A549 (cell line): ENCODE data around the gene NREP. TPM values are rescaled to one million over a fixed set of nuclear protein-coding genes. Genes with fewer than 3 reads are reported as not detected.

ENCODE experiments used
- ATAC-seq, 2 experiments: fragments of 200-7000 bp in 1 of 2; fragments of >200 bp in 1 of 2; cut with Nextera tagmentation in 1 of 2; cut with Tn5 transposase in 1 of 2; 3 replicates each; pipeline versions ENCODE4 v1.8.0 to v1.9.1; 2018 to 2020; ENCODE audit warnings: mild to moderate bottlenecking in 1 of 2, moderate library complexity in 1 of 2
- CTCF ChIA-PET: fragments of 300-600 bp; sonication (Branson Sonifier 250); formaldehyde crosslinking; extraction: SDS; loops from one replicate; lab custom pipeline; 2021; ENCODE audit warnings: antibody characterized with exemption, inconsistent platforms; lab: Yijun Ruan, JAX
- POLR2A ChIA-PET: fragments of 350-600 bp; formaldehyde crosslinking; extraction: SDS; loops from one replicate; lab custom pipeline; 2021; ENCODE audit warnings: antibody characterized with exemption, inconsistent platforms; lab: Yijun Ruan, JAX
- DNase-seq, 2 experiments: peaks; one replicate each; pipeline versions ENCODE4 v3.0.0 to v3.0.0-alpha.2; 2011 to 2016; ENCODE audit warnings: low read depth in 1 of 2, low spot score in 1 of 2
- FAIRE-seq: peaks from 2 replicates; lab custom pipeline; 2011; peaks lifted over from hg19 to GRCh38; lab: Jason Lieb, UNC
- H3K27ac ChIP-seq, 2 experiments: fragments of >200 bp; sonication (Bioruptor Twin); formaldehyde crosslinking; 3 replicates each; pipeline ENCODE4 v1.5.1; 2016 to 2017
- H3K4me1 ChIP-seq: fragments of >200 bp; sonication (Bioruptor Twin); formaldehyde crosslinking; 3 replicates; pipeline ENCODE4 v1.6.1; 2016
- H3K4me2 ChIP-seq: fragments of >200 bp; sonication (Bioruptor Twin); formaldehyde crosslinking; 3 replicates; pipeline ENCODE4 v1.6.1; 2016
- H3K4me3 ChIP-seq: fragments of >200 bp; sonication (Bioruptor Twin); formaldehyde crosslinking; 3 replicates; pipeline ENCODE4 v1.5.1; 2016
- H3K9me3 ChIP-seq: fragments of >200 bp; sonication (Bioruptor Twin); formaldehyde crosslinking; 3 replicates; pipeline ENCODE4 v1.6.1; 2016
- CBX8 ChIP-seq: fragments of 200-600 bp; sonication (generic); IDR thresholded peaks from 2 replicates; pipeline ENCODE4 v1.6.1; 2016
- CHD2 ChIP-seq: fragments of 150-350 bp; IDR thresholded peaks from 2 replicates; pipeline ENCODE4 v1.6.1; 2014; ENCODE audit warnings: low read length; ENCODE audit not compliant: partially characterized antibody
- EHF ChIP-seq: fragments of 250-450 bp; sonication (Bioruptor Pico); IDR thresholded peaks from 2 replicates; pipeline ENCODE4 v1.5.0; 2020; ENCODE audit warnings: mild to moderate bottlenecking
- EHMT2 ChIP-seq: fragments of 200-600 bp; sonication (generic); IDR thresholded peaks from 2 replicates; pipeline ENCODE4 v1.6.1; 2016; ENCODE audit warnings: antibody characterized with exemption, low read depth, mild to moderate bottlenecking, moderate library complexity
- EP300 ChIP-seq, 2 experiments: fragments of >200 bp; sonication (Bioruptor Twin); formaldehyde crosslinking; IDR thresholded peaks; 2 replicates in 1 of 2; 3 replicates in 1 of 2; pipeline ENCODE4 v1.6.1; 2016 to 2017
- FOSB ChIP-seq: fragments of 250-450 bp; sonication (Bioruptor Pico); IDR thresholded peaks from 2 replicates; pipeline ENCODE4 v1.5.0; 2020; ENCODE audit warnings: mild to moderate bottlenecking, moderate library complexity
- HOXA7 ChIP-seq: fragments of 250-450 bp; sonication (Bioruptor Pico); IDR thresholded peaks from 2 replicates; pipeline ENCODE4 v1.5.0; 2020; ENCODE audit warnings: mild to moderate bottlenecking, moderate library complexity
- HOXB13 ChIP-seq: fragments of 250-450 bp; sonication (Bioruptor Pico); IDR thresholded peaks from 2 replicates; pipeline ENCODE4 v1.5.0; 2020; ENCODE audit warnings: low read depth, mild to moderate bottlenecking, moderate library complexity
- JUNB ChIP-seq: fragments of >200 bp; sonication (Bioruptor Twin); formaldehyde crosslinking; IDR thresholded peaks from 2 replicates; pipeline ENCODE4 v1.6.1; 2016
- MAZ ChIP-seq: fragments of 150-350 bp; IDR thresholded peaks from 2 replicates; pipeline ENCODE4 v1.6.1; 2014; ENCODE audit warnings: antibody characterized with exemption, low read depth, low read length, borderline replicate concordance
- NFE2L2 ChIP-seq: fragments of 150-350 bp; conservative IDR thresholded peaks from 2 replicates; pipeline ENCODE4 v1.6.1; 2014; ENCODE audit warnings: low read length
- NPAS2 ChIP-seq: fragments of 250-450 bp; sonication (Bioruptor Pico); IDR thresholded peaks from 2 replicates; pipeline ENCODE4 v1.8.0; 2022; ENCODE audit warnings: mild to moderate bottlenecking, moderate library complexity, borderline replicate concordance
- NR3C1 ChIP-seq: fragments of >200 bp; sonication (Bioruptor Twin); formaldehyde crosslinking; IDR thresholded peaks from 3 replicates; pipeline ENCODE4 v1.6.1; 2017
- POLR2AphosphoS2 ChIP-seq: conservative IDR thresholded peaks from 2 replicates; pipeline ENCODE4 v1.6.1; 2012; ENCODE audit warnings: low read length, improper control_type of control experiment, inconsistent platforms
- RARB ChIP-seq: fragments of 250-450 bp; sonication (Bioruptor Pico); IDR thresholded peaks from 2 replicates; pipeline ENCODE4 v1.8.0; 2021; ENCODE audit warnings: mild to moderate bottlenecking, moderate library complexity
- RCOR1 ChIP-seq: fragments of 150-350 bp; IDR thresholded peaks from 2 replicates; pipeline ENCODE4 v1.6.1; 2014; ENCODE audit warnings: antibody characterized with exemption, low read length, low read depth
- TFCP2L1 ChIP-seq: fragments of 250-450 bp; sonication (Bioruptor Pico); IDR thresholded peaks from 2 replicates; pipeline ENCODE4 v1.5.0; 2021; ENCODE audit warnings: mild to moderate bottlenecking
- TP53 ChIP-seq: fragments of 250-450 bp; sonication (Bioruptor Pico); IDR thresholded peaks from 2 replicates; pipeline ENCODE4 v1.5.0; 2021; ENCODE audit warnings: mild to moderate bottlenecking, moderate library complexity
- ZC3H11A ChIP-seq: fragments of 450-650 bp; IDR thresholded peaks from 2 replicates; pipeline ENCODE4 v1.6.1; 2014; ENCODE audit warnings: antibody characterized with exemption, mild to moderate bottlenecking
- ZFP36 ChIP-seq: fragments of 450-650 bp; IDR thresholded peaks from 2 replicates; pipeline ENCODE4 v1.6.1; 2014; ENCODE audit warnings: borderline replicate concordance; ENCODE audit not compliant: partially characterized antibody
- WGBS: methylation state at CpG from one replicate; pipeline ENCODE4 v1.1.6; 2017; ENCODE audit errors: missing lambda C conversion rate; 5-methylcytosine and 5-hydroxymethylcytosine counted together
- polyA plus RNA-seq, 4 experiments: library from polyadenylated mRNA; depleted of rRNA in 3 of 4; stranded (reverse); fragments of >200 nt; fragmentation: RNase III in 1 of 4; extraction: RNeasy Plus Mini Kit Qiagen cat#74134 plus additional on column Dnase treatment in 1 of 4; gene quantifications; 2 replicates in 3 of 4; 3 replicates in 1 of 4; pipeline ENCODE4 v1.2.3, GENCODE V29; 2011 to 2017
- TF ChIP-seq, protein P1 (sequence below): IDR thresholded peaks from 2 replicates; pipeline ENCODE4 v1.6.1; 2012
- TF ChIP-seq, protein P2 (sequence below): IDR thresholded peaks from 2 replicates; pipeline ENCODE4 v1.6.1; 2012; ENCODE audit warnings: low read depth, borderline replicate concordance
- TF ChIP-seq, protein P3 (sequence below): fragments of 250-450 bp; sonication (Bioruptor Pico); IDR thresholded peaks from 2 replicates; pipeline ENCODE4 v1.5.0; 2021; ENCODE audit warnings: mild to moderate bottlenecking, moderate library complexity, borderline replicate concordance
- TF ChIP-seq, protein P4 (sequence below): fragments of 150-350 bp; IDR thresholded peaks from 2 replicates; pipeline ENCODE4 v1.6.1; 2014; ENCODE audit warnings: low read depth, mild to moderate bottlenecking, low read length
- TF ChIP-seq, protein P5 (sequence below): fragments of >200 bp; sonication (Bioruptor Twin); formaldehyde crosslinking; IDR thresholded peaks from 2 replicates; pipeline ENCODE4 v1.6.1; 2016

The NREP gene
- polyA plus RNA-seq, 2 of the 4 experiments (the other 2 are of a cell fraction), result 8.7 to 28.1 TPM

DNA sequence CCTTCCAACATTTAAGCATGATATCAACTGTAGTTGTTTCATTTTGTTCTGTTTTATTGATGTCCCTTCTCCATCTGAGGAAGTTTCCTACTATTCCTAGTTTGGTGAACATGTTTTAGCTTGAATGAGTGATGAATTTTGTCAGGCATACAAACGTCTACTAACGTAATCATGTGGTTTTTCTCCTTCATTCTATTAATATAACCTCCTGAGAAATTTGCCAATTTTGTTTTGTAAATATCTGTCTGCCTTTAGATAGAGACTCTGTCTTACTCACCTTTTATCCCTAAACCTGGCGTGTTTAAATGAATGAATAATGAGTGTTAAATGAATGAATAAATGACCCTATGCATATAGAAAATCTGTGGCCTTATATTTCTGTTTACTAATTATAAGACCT, 26.5 kb upstream of the NREP start:
- no peaks in the 10 kb centered on the region for H3K4me1 ChIP-seq
- no peak overlapping the region for H3K4me3 ChIP-seq
- no peak overlapping the region for H3K4me2 ChIP-seq
- ATAC-seq, result no peak
- FAIRE-seq, result no peak
- no peak overlapping the region for H3K27ac ChIP-seq
- TF ChIP-seq ZC3H11A, result no peak
- no peak for TF ChIP-seq MAZ
- no peak for TF ChIP-seq NPAS2
- no peak for TF ChIP-seq CHD2
- no peak for TF ChIP-seq RARB (CRISPR knock-in tag)
- TF ChIP-seq RCOR1, result no peak
- TF ChIP-seq, protein P1, sequence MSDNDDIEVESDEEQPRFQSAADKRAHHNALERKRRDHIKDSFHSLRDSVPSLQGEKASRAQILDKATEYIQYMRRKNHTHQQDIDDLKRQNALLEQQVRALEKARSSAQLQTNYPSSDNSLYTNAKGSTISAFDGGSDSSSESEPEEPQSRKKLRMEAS, result no peak
- no peak for TF ChIP-seq TFCP2L1
- TF ChIP-seq POLR2AphosphoS2, result no peak
- TF ChIP-seq EHF (CRISPR knock-in tag), result no peak
- TF ChIP-seq, protein P2, sequence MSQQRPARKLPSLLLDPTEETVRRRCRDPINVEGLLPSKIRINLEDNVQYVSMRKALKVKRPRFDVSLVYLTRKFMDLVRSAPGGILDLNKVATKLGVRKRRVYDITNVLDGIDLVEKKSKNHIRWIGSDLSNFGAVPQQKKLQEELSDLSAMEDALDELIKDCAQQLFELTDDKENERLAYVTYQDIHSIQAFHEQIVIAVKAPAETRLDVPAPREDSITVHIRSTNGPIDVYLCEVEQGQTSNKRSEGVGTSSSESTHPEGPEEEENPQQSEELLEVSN, result no peak
- CTCF ChIA-PET, result no interaction called here
- 72% methylated on average over 3 of the region's 3 CpGs for WGBS
- no peaks in the 10 kb centered on the region for H3K9me3 ChIP-seq
- POLR2A ChIA-PET, result no interaction called here
- DNase-seq, result no peak

DNA sequence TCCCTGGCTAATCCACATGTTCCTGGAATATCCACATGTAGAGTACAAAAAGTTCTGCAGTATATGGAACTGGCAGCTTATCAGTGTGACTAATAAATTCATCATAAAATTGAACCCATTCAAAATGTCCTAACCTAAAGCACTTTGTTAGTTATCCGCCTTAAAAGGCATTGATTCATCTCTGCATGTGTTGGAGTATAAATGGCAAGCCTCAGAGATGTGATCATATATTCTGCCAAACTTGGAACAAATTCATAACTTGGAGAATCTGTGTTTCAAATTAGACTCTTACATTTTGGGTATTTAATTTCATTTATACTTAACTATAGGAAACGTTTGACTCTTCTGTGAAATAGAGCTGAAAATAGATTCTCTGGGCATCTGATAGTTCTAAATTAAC, 25.2 kb upstream of the NREP start:
- WGBS, result 45% methylated on average over 2 of the region's 2 CpGs
- Histone ChIP-seq H3K27ac (no peak overlapping the region), H3K4me1 (peaks cover 5% of the 10 kb centered on the region; the same call in 2 of the 3 replicates), H3K4me3 (no peak overlapping the region), H3K9me3 (no peaks in the 10 kb centered on the region), H3K4me2 (no peak overlapping the region)
- DNase-seq, result no peak
- TF ChIP-seq EP300 (IDR thresholded peaks at IDR 0.05) (no peak), ZFP36 (no peak), FOSB (CRISPR knock-in tag) (no peak), JUNB (no peak), ZC3H11A (no peak), RCOR1 (no peak), EHF (CRISPR knock-in tag) (no peak), MAZ (no peak), CBX8 (no peak), HOXA7 (CRISPR knock-in tag) (no peak), TP53 (no peak), HOXB13 (CRISPR knock-in tag) (no peak), NR3C1 (no peak), NFE2L2 (no peak), EHMT2 (no peak)
- TF ChIP-seq, protein P3, sequence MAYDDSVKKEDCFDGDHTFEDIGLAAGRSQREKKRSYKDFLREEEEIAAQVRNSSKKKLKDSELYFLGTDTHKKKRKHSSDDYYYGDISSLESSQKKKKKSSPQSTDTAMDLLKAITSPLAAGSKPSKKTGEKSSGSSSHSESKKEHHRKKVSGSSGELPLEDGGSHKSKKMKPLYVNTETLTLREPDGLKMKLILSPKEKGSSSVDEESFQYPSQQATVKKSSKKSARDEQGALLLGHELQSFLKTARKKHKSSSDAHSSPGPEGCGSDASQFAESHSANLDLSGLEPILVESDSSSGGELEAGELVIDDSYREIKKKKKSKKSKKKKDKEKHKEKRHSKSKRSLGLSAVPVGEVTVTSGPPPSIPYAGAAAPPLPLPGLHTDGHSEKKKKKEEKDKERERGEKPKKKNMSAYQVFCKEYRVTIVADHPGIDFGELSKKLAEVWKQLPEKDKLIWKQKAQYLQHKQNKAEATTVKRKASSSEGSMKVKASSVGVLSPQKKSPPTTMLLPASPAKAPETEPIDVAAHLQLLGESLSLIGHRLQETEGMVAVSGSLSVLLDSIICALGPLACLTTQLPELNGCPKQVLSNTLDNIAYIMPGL (CRISPR knock-in tag), result no peak
- TF ChIP-seq, protein P4, sequence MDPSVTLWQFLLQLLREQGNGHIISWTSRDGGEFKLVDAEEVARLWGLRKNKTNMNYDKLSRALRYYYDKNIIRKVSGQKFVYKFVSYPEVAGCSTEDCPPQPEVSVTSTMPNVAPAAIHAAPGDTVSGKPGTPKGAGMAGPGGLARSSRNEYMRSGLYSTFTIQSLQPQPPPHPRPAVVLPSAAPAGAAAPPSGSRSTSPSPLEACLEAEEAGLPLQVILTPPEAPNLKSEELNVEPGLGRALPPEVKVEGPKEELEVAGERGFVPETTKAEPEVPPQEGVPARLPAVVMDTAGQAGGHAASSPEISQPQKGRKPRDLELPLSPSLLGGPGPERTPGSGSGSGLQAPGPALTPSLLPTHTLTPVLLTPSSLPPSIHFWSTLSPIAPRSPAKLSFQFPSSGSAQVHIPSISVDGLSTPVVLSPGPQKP, result no peak
- TF ChIP-seq, protein P5, sequence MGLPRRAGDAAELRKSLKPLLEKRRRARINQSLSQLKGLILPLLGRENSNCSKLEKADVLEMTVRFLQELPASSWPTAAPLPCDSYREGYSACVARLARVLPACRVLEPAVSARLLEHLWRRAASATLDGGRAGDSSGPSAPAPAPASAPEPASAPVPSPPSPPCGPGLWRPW, result no peak
- ATAC-seq, result no peak
- ChIA-PET POLR2A (no interaction called here), CTCF (interaction anchor here (1.0 kb wide), 3 partner anchors 10 to 638 kb away, joined by 3 to 4 read pairs (median 3); no protein-coding TSS in a partner anchor)
- no peak for FAIRE-seq
